ENCODE data around the gene OR6K2.

OR6K2 gene, protein sequence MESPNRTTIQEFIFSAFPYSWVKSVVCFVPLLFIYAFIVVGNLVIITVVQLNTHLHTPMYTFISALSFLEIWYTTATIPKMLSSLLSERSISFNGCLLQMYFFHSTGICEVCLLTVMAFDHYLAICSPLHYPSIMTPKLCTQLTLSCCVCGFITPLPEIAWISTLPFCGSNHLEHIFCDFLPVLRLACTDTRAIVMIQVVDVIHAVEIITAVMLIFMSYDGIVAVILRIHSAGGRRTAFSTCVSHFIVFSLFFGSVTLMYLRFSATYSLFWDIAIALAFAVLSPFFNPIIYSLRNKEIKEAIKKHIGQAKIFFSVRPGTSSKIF

DNA sequence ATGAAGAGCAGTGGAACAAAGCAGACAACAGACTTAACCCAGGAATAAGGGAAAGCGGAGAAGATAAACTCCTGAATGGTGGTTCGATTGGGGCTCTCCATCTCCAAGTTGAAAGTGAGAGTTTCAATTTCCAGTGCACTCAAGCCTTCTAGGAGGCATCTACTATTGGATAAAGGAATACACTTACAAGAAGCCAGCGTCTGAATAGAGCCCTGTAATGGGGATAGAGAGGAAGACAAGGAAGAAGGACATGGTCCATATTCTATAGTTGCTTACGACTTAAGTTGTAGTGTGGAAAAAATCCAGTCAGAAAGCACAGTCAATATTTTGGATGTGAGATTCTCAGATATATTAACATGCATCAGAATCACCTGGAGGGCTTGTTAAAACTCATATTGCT, at the start of gene OR6K2:
OR6K2 (minus strand) TSS at position 101 of the 400 bp plus-strand sequence; CDS start at position 101, 0 bp downstream.
- H3K27ac ChIP-seq (ENCODE audit: low read depth, low read length), result no peak within 1 kb of the TSS
- H3K9me3 ChIP-seq (ENCODE audit: control insufficient read depth, insufficient read depth, low read length), result no peaks in the 10 kb centered on the region
- H3K4me1 ChIP-seq (ENCODE audit: control insufficient read depth, insufficient read depth, low read length), result no peaks in the 10 kb centered on the region
- H3K36me3 ChIP-seq (ENCODE audit: control insufficient read depth, insufficient read depth, low read length), result no peaks in the 10 kb centered on the region
- H3K27me3 ChIP-seq (ENCODE audit: control insufficient read depth, insufficient read depth, low read length), result no peaks in the 10 kb centered on the region
- no peak within 1 kb of the TSS for H3K9ac ChIP-seq (ENCODE audit: low read depth, low read length)
- H3K4me3 ChIP-seq (ENCODE audit: low read depth, low read length), result no peak within 1 kb of the TSS

DNA sequence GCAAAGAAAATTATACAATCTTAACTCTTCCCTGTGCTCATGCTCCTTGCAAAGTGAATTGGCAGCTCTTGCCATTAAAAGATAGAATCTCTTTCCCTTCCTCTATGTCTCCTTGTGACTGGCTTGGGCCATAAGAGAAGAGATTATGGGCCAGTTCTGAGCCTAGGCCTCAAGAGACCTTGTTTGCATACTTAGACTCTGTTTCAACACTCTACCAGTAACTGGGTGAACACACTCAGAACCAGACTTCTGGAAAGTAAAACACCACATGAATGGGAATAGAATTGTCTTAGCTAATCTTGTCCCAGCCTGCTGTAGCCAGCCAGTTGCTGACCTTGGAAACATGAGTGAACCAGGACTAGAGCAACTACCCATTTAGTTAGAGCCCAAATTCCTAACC, 35.4 kb upstream of the OR6K2 start:
- H3K4me1 ChIP-seq (ENCODE audit: control insufficient read depth, insufficient read depth, low read length), result no peaks in the 10 kb centered on the region
- H3K4me3 ChIP-seq (ENCODE audit: low read depth, low read length), result no peak overlapping the region
- no peak overlapping the region for H3K9ac ChIP-seq (ENCODE audit: low read depth, low read length)
- H3K36me3 ChIP-seq (ENCODE audit: control insufficient read depth, insufficient read depth, low read length), result no peaks in the 10 kb centered on the region
- no peaks in the 10 kb centered on the region for H3K9me3 ChIP-seq (ENCODE audit: control insufficient read depth, insufficient read depth, low read length)
- no peaks in the 10 kb centered on the region for H3K27me3 ChIP-seq (ENCODE audit: control insufficient read depth, insufficient read depth, low read length)
- no peak overlapping the region for H3K27ac ChIP-seq (ENCODE audit: low read depth, low read length)

DNA sequence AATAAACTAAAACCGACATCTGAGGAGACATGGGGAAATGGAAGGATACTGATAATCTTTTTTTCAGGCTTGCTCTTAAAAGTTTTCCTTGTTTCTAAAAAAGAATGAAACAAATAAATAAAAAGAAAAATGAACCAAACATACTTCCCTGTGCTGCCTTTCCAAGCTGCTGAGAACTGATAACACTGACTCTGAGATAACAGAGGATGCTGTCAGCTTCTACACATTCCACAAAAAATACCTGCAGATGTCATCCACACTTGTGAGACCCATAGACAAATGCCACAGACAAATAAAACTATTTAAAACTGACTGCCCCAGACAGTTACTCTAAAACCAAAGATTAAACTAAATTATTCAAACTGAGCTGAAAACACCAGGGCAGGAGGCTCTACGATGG, 32.1 kb upstream of the OR6K2 start:
- no peak overlapping the region for H3K4me3 ChIP-seq (ENCODE audit: low read depth, low read length)
- no peak overlapping the region for H3K27ac ChIP-seq (ENCODE audit: low read depth, low read length)
- H3K9me3 ChIP-seq (ENCODE audit: control insufficient read depth, insufficient read depth, low read length), result no peaks in the 10 kb centered on the region
- no peak overlapping the region for H3K9ac ChIP-seq (ENCODE audit: low read depth, low read length)
- H3K27me3 ChIP-seq (ENCODE audit: control insufficient read depth, insufficient read depth, low read length), result no peaks in the 10 kb centered on the region
- no peaks in the 10 kb centered on the region for H3K36me3 ChIP-seq (ENCODE audit: control insufficient read depth, insufficient read depth, low read length)
- no peaks in the 10 kb centered on the region for H3K4me1 ChIP-seq (ENCODE audit: control insufficient read depth, insufficient read depth, low read length)

DNA sequence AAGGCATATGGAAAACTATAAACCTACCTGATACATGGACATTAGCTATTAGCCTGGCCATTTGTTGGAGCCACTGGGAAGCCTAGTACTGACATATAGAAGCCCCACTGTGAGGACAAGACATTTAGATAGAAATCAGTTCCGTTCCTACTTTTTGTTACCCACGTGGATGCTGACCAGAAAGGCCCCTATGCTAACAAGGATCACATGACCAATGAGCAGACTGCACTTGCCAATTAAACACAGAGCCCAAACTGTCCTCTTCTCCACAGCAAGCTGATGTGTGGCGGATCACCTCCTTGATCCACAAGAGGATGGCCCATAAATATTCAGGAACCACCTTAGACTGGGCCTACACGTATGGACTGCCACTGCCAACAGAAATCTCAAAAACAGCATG, 31.3 kb upstream of the OR6K2 start:
- H3K9ac ChIP-seq (ENCODE audit: low read depth, low read length), result no peak overlapping the region
- no peaks in the 10 kb centered on the region for H3K27me3 ChIP-seq (ENCODE audit: control insufficient read depth, insufficient read depth, low read length)
- no peak overlapping the region for H3K27ac ChIP-seq (ENCODE audit: low read depth, low read length)
- H3K4me3 ChIP-seq (ENCODE audit: low read depth, low read length), result no peak overlapping the region
- no peaks in the 10 kb centered on the region for H3K9me3 ChIP-seq (ENCODE audit: control insufficient read depth, insufficient read depth, low read length)
- no peaks in the 10 kb centered on the region for H3K4me1 ChIP-seq (ENCODE audit: control insufficient read depth, insufficient read depth, low read length)
- no peaks in the 10 kb centered on the region for H3K36me3 ChIP-seq (ENCODE audit: control insufficient read depth, insufficient read depth, low read length)

DNA sequence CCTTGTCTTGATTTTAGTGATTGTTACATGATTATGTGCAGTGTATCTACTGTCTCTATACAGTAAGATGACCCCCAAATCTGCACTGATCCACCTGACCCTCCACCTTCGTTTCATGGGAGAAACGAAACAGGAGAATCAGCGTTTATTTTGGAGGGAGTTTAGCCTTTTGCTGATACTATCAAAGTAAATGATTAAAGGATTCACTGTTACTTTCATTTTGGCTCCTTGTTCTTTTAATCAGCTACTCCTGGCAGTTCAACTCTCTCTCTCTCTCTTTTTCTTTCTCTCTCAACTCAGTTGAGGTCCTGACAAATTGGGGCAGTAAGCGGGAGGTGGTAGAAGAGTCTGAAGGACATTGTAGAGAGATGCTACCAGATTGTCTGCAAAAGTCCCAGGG, 30.0 kb upstream of the OR6K2 start:
- Histone ChIP-seq H3K9me3 (ENCODE audit: control insufficient read depth, insufficient read depth, low read length) (no peaks in the 10 kb centered on the region), H3K9ac (ENCODE audit: low read depth, low read length) (no peak overlapping the region), H3K27ac (ENCODE audit: low read depth, low read length) (no peak overlapping the region), H3K27me3 (ENCODE audit: control insufficient read depth, insufficient read depth, low read length) (no peaks in the 10 kb centered on the region), H3K4me1 (ENCODE audit: control insufficient read depth, insufficient read depth, low read length) (no peaks in the 10 kb centered on the region), H3K4me3 (ENCODE audit: low read depth, low read length) (no peak overlapping the region), H3K36me3 (ENCODE audit: control insufficient read depth, insufficient read depth, low read length) (no peaks in the 10 kb centered on the region)

DNA sequence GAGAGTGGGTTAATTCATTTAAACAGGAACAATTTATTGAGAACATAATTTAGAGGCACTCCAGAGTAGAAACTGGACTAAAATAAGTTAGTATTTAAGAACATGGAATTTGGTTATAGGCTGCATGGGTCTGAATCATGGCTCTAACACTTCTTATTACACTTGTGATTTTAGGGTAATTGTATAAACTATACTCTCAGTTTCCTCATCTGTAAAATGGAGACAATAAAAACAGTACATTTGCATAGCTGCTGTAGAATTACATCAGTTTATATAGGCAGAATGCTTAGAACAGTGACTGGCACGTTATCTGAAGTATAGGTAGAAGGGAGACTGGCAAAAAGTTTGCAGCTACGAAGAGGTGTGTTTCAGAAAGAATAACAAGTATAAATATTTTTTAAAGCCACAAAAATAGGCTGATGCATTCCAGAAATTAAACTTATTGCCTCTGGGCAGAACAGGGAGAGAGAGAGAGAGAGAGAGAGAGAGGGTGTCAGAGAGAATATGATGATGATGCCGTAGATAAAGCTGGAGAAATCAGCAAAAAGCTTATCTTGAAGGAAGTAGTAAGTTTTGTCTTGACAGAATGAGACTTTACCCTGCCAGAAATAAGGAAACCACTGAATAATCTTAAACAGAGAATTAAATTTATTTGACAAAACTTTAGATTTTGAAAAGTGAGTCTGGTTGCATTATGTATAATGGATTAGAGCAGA, 28.2 kb upstream of the OR6K2 start:
- H3K9ac ChIP-seq (ENCODE audit: low read depth, low read length), result no peak overlapping the region
- no peaks in the 10 kb centered on the region for H3K36me3 ChIP-seq (ENCODE audit: control insufficient read depth, insufficient read depth, low read length)
- H3K4me3 ChIP-seq (ENCODE audit: low read depth, low read length), result no peak overlapping the region
- H3K9me3 ChIP-seq (ENCODE audit: control insufficient read depth, insufficient read depth, low read length), result no peaks in the 10 kb centered on the region
- no peaks in the 10 kb centered on the region for H3K27me3 ChIP-seq (ENCODE audit: control insufficient read depth, insufficient read depth, low read length)
- H3K4me1 ChIP-seq (ENCODE audit: control insufficient read depth, insufficient read depth, low read length), result no peaks in the 10 kb centered on the region
- H3K27ac ChIP-seq (ENCODE audit: low read depth, low read length), result no peak overlapping the region

DNA sequence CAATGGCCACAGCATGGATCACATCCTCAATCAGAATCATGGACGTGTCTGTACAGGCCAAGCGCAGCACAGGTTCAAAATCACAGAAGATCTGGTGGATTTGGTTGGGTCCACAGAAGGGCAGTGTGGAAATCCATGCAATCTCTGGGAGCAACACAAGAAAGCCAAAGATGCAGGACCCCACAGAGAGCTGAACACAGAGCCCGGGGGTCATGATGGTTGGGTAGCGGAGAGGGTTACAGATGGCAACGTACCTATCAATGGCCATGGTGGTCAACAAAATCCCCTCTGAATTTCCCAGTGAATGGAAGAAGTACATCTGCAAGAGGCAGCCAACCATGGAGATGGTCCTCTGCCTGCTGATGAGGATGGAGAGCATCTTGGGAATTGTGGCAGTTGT, 24.0 kb upstream of the OR6K2 start:
- Histone ChIP-seq H3K4me1 (ENCODE audit: control insufficient read depth, insufficient read depth, low read length) (no peaks in the 10 kb centered on the region), H3K27ac (ENCODE audit: low read depth, low read length) (no peak overlapping the region), H3K4me3 (ENCODE audit: low read depth, low read length) (no peak overlapping the region), H3K27me3 (ENCODE audit: control insufficient read depth, insufficient read depth, low read length) (no peaks in the 10 kb centered on the region), H3K9me3 (ENCODE audit: control insufficient read depth, insufficient read depth, low read length) (no peaks in the 10 kb centered on the region), H3K36me3 (ENCODE audit: control insufficient read depth, insufficient read depth, low read length) (no peaks in the 10 kb centered on the region), H3K9ac (ENCODE audit: low read depth, low read length) (no peak overlapping the region)

DNA sequence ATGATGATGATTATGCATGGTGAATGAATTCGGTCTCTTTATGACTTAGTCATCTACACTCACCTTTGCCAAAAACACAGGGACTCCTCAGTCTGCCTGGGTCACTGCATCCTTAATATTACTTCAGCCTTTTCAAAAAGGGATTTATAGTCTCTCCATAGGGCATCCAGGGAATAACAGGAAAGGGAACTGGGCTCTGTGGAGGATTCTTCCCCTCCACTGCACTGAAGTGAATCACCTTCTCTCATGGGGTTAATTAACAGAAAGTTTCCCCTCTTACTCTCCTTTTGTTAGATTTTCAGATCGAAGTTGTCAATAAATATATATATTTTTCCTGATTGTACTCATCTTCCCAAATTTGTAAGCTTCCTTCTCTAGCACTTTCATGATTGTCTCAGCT, 20.2 kb upstream of the OR6K2 start, which contains the start of gene OR6K3:
OR6K3 (minus strand) TSS at position 101 of the 400 bp plus-strand sequence. CDS start 2,605 bp downstream, outside the sequence.
- no peak within 1 kb of the TSS for H3K27ac ChIP-seq (ENCODE audit: low read depth, low read length)
- no peak within 1 kb of the TSS for H3K4me3 ChIP-seq (ENCODE audit: low read depth, low read length)
- no peak within 1 kb of the TSS for H3K9ac ChIP-seq (ENCODE audit: low read depth, low read length)
- H3K27me3 ChIP-seq (ENCODE audit: control insufficient read depth, insufficient read depth, low read length), result no peaks in the 10 kb centered on the region
- H3K9me3 ChIP-seq (ENCODE audit: control insufficient read depth, insufficient read depth, low read length), result no peaks in the 10 kb centered on the region
- H3K36me3 ChIP-seq (ENCODE audit: control insufficient read depth, insufficient read depth, low read length), result no peaks in the 10 kb centered on the region
- H3K4me1 ChIP-seq (ENCODE audit: control insufficient read depth, insufficient read depth, low read length), result no peaks in the 10 kb centered on the region

DNA sequence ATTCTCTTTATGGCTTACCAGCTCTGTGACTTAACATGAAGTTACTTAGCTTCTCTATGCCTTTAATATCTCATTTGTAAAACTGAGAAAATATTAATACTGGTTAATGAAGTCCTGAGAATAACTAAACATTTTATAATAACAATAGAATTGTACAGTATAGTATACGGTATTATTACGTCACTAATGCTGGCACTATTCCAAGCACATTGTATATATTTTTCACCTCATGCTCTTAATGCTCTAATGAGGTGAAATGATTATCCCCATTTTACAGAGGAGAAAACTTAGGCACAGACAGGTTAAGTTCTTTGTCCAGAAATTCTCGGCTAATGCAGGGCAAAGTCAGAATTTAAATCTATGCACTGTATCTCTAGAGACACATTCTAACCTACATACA, 19.2 kb upstream of the OR6K2 start:
- H3K4me3 ChIP-seq (ENCODE audit: low read depth, low read length), result no peak overlapping the region
- no peaks in the 10 kb centered on the region for H3K4me1 ChIP-seq (ENCODE audit: control insufficient read depth, insufficient read depth, low read length)
- no peak overlapping the region for H3K9ac ChIP-seq (ENCODE audit: low read depth, low read length)
- H3K36me3 ChIP-seq (ENCODE audit: control insufficient read depth, insufficient read depth, low read length), result no peaks in the 10 kb centered on the region
- H3K27ac ChIP-seq (ENCODE audit: low read depth, low read length), result no peak overlapping the region
- no peaks in the 10 kb centered on the region for H3K27me3 ChIP-seq (ENCODE audit: control insufficient read depth, insufficient read depth, low read length)
- no peaks in the 10 kb centered on the region for H3K9me3 ChIP-seq (ENCODE audit: control insufficient read depth, insufficient read depth, low read length)

DNA sequence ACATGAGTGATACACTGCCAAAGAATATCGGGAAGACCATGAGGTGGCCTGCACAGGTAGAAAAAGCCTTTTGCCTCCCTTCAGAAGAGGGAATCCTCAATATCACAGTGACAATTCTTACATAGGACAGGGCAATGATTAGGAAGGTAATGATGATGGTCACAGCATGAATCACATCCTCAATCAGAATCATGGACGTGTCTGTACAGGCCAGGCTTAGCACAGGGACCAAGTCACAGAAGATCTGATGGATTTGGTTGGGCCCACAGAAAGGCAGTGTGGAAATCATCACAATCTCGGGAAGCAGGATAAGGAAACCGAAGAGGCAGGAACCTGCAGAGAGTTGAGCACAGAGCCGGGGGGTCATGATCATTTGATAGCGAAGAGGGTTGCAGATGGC, 16.9 kb upstream of the OR6K2 start:
- H3K27me3 ChIP-seq (ENCODE audit: control insufficient read depth, insufficient read depth, low read length), result no peaks in the 10 kb centered on the region
- H3K4me3 ChIP-seq (ENCODE audit: low read depth, low read length), result no peak overlapping the region
- H3K9me3 ChIP-seq (ENCODE audit: control insufficient read depth, insufficient read depth, low read length), result no peaks in the 10 kb centered on the region
- no peaks in the 10 kb centered on the region for H3K36me3 ChIP-seq (ENCODE audit: control insufficient read depth, insufficient read depth, low read length)
- no peak overlapping the region for H3K27ac ChIP-seq (ENCODE audit: low read depth, low read length)
- H3K4me1 ChIP-seq (ENCODE audit: control insufficient read depth, insufficient read depth, low read length), result no peaks in the 10 kb centered on the region
- H3K9ac ChIP-seq (ENCODE audit: low read depth, low read length), result no peak overlapping the region

DNA sequence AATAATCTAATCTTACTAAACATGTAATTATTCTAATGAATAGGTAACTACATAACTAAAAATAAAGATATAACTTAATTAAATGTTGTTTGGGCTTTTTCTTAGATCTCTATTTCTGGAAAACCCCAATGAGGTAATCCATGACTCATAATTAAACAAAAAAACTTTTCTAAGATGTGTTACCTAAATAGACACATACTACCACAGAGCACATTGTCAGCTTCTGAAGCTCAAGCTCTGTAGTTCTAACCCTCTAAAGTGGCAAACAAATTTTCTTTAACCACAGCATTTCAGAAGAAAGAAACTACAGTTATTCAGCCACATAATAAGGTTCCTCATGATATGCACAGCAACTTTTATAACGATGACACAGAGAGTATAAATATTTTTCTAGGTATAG, 15.9 kb upstream of the OR6K2 start:
- no peaks in the 10 kb centered on the region for H3K27me3 ChIP-seq (ENCODE audit: control insufficient read depth, insufficient read depth, low read length)
- H3K9me3 ChIP-seq (ENCODE audit: control insufficient read depth, insufficient read depth, low read length), result no peaks in the 10 kb centered on the region
- no peak overlapping the region for H3K4me3 ChIP-seq (ENCODE audit: low read depth, low read length)
- no peaks in the 10 kb centered on the region for H3K4me1 ChIP-seq (ENCODE audit: control insufficient read depth, insufficient read depth, low read length)
- no peaks in the 10 kb centered on the region for H3K36me3 ChIP-seq (ENCODE audit: control insufficient read depth, insufficient read depth, low read length)
- no peak overlapping the region for H3K9ac ChIP-seq (ENCODE audit: low read depth, low read length)
- no peak overlapping the region for H3K27ac ChIP-seq (ENCODE audit: low read depth, low read length)

Measured in HUES48 (cell line).